ENCODE data around the gene TAF4.

TAF4 gene

DNA sequence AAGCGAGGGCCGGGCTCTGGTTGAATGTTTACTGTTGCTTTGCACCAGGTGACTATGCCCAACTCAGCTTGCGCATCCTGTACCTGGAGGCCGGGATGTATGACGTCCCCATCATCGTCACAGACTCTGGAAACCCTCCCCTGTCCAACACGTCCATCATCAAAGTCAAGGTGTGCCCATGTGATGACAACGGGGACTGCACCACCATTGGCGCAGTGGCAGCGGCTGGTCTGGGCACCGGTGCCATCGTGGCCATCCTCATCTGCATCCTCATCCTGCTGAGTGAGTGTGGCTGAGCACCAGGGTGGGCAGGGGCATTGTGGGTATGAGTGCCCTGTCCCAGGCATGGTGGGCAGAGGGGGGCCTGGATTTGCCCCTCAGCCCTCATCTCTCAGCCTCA lies 136.1 kb downstream of the TAF4 start:
- no peak for DNase-seq (ENCODE audit: low spot score)

DNA sequence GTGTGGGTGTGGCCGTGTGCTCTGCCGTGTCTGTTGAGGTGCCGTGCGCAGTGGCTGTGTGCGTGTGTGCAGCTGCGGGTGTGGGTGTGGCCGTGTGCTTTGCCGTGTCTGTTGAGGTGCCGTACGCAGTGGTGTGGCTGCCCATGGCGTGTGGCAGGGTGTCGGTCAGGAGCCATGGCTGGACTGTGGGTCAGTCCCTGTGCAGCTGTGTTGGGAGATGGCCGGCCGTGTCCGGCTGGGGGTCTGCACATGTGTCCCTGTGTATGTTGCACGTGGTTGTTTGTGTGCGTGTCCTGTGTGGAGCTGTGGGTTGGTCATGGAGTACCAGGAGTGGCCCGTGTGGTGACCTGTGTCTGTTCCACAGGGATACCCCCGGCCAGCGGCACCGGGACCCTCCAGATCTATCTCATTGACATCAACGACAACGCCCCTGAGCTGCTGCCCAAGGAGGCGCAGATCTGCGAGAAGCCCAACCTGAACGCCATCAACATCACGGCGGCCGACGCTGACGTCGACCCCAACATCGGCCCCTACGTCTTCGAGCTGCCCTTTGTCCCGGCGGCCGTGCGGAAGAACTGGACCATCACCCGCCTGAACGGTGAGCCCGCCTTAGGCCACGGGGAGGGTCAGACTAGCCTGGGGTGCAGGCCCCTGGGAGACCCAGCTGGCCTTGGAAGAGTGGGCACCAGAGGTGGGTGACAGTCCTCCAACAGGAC lies 137.7 kb downstream of the TAF4 start:
- DNase-seq (ENCODE audit: low spot score), result no peak

DNA sequence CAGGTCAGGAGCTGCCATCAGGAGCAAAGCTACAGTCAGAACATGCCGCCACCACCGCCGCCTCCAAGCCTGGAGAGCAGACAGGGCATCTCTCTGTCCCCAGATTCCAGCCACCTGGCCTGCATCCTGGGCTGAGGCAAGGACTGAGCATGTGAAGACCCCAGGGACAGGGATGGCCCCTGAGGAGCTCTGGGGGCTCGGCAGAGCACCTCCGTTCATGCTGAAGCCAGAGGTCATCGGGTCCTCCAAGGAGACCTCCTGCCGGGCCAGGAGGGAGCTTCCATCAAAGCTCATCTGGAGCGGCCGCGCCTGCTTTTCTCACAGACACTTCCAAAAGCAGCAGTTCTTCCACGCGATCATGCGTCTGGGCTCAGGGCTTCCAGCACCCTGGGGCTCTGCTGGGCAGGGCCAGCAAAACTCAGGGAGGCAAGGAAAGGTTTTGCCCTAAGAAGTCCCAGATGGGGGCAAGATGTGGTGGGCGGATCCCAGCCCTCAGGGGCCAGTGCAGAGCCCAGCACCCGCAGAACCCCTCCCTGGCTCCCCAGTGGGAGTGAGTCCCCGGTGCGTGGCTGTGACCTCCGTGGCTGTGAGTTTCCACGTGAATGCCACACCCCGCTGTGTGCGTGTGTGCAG lies 138.4 kb downstream of the TAF4 start:
- no peak for DNase-seq (ENCODE audit: low spot score)

DNA sequence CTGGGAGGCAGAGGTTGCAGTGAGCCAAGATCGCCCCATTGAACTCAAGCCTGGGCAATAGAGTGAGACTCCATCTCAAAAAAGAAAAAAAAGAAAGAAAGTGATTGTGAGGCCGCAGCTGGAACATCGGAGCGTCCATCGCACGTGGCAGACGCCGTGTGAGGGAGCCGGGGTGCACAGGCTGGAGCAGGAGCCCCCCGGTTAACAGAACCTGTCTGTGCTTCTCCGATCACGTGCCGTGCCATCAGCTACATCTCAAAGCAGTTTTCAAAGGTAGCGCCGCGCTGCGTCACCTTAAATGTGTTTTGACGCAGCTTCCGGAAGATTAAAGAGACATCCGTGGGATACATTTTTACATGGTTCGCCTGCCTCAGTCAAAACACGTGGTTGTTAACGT lies 138.9 kb downstream of the TAF4 start:
- no peak for DNase-seq (ENCODE audit: low spot score)

DNA sequence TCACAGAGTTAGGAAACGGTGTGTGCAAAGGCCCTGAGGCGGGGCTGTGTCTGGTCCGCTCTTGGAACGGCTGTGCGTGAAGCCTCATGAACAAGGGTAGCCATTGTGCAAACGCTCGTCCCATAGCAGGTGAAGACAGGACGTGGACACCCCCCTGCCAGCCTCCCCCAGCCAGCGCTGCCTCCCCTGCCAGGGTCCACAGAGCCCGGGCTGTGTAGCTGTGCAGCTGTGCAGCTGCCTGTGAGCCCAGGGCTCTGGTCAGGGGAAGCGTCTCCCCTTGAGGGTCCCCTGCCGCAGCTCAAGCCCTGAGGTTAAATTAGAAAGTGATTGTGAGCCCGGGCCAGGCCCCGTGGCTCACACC lies 139.4 kb downstream of the TAF4 start:
- no peak for DNase-seq (ENCODE audit: low spot score)

DNA sequence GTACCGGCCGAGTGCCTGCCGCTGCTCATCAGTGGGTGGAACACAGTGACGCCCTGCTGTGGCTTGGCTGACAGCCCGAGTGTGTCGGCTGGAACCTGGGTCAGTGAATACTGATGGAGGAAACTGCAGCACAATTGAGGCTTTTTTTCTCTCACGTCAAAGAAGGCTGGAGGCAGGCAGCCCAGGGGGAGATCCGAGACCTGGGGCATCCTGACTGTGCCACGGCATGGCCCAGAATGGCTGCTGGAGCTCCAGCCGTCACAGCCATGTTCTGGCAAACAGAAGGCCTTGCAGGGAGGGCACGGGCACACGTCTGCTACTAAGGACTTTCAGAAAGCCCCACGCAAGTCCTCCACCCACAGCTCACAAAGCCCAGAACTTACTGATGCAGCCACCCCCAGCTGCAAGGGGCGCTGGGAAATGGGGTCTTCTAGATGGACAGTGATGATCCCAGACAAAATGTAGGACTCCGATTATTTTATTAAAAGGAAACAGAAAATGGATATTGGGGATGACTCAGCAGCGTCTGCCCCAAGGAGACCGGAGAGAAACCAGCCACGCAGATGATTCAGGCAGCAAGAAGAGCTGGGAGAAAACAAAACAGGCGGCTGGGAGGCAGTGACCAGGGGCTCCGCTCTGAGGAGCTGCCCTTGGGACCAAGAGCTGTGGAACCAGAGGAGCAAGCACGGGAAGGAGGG lies 140.0 kb downstream of the TAF4 start:
- no peak for DNase-seq (ENCODE audit: low spot score)

DNA sequence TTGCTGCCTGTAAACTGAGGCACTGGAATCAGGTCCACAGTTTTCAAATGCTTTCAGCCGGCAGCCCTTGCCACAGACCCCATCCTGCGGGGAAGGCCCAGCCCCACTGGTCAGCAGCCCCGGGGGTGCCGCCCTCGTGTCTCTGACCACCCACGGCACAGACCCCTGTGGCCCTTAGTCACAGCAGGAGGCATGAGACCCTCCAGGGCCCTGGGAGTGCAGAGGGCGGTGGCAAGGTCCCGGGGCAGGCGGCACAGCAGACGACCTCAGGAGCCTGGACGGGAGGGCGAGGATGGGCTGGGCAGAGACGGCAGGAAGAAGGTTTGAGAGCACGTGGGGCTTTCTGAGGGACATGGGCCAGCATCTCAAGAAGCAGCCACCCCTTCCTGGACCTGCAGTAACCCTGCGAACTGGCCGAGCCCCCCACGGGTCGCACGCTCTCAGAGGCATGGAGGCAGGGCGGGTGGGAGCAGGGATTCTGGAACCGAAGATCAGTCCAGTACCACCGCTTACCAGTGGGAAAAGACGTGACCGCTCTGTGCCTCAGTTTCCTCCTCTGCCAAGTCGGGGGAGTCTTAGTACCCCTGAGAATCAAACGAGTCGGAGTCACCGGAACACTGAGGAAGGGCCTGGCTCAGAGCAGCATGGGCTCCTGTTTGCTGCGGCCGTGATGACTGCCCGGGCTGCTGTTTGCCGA lies 140.7 kb downstream of the TAF4 start:
- no peak for DNase-seq (ENCODE audit: low spot score)

Measured in kidney capillary endothelial cell (primary cell).